K562 (cell line): ENCODE data around the gene CMIP. TPM values are rescaled to one million over a fixed set of nuclear protein-coding genes. Genes with fewer than 3 reads are reported as not detected.
A peak's percentile ranks its signal among the peaks of the same experiment; 100 is the strongest.

Experiments
- AFF1 ChIP-seq, 2 experiments: fragments of 450-650 bp; IDR thresholded peaks; 2 replicates each; pipeline ENCODE4 v1.6.1; 2018; ENCODE audit warnings: mild to moderate bottlenecking in 2 of 2, low read depth in 1 of 2; ENCODE audit not compliant: partially characterized antibody in 2 of 2
- DACH1 ChIP-seq: fragments of 450-650 bp; IDR thresholded peaks from 2 replicates; pipeline ENCODE4 v1.6.1; 2018; ENCODE audit not compliant: partially characterized antibody
- KDM4B ChIP-seq, 2 experiments: fragments of 450-650 bp in 1 of 2; sonication (generic) in 1 of 2; IDR thresholded peaks; 2 replicates each; pipeline ENCODE4 v1.6.1; 2016 to 2017; ENCODE audit warnings: borderline replicate concordance in 2 of 2, antibody characterized with exemption in 1 of 2, low read depth in 1 of 2, mild to moderate bottlenecking in 1 of 2
- KDM5B ChIP-seq: fragments of 200-600 bp; sonication (generic); IDR thresholded peaks from 2 replicates; pipeline ENCODE4 v1.6.1; 2012; ENCODE audit warnings: low read depth, mild to moderate bottlenecking, moderate library complexity, low read length, control low read depth, inconsistent platforms; ENCODE audit not compliant: insufficient replicate concordance
- MCM7 ChIP-seq, 2 experiments: fragments of 450-650 bp; IDR thresholded peaks; 2 replicates each; pipeline ENCODE4 v1.6.1; 2016 to 2018
- OTX1 ChIP-seq: fragments of 450-650 bp; formaldehyde crosslinking; IDR thresholded peaks from 2 replicates; pipeline ENCODE4 v1.4.0; 2022; ENCODE audit warnings: mild to moderate bottlenecking
- PTTG1 ChIP-seq: fragments of 450-650 bp; IDR thresholded peaks from 2 replicates; pipeline ENCODE4 v1.6.1; 2016; ENCODE audit warnings: low read depth, mild to moderate bottlenecking, missing genetic modification characterization, missing compliant biosample characterization
- RBBP5 ChIP-seq: fragments of 200-600 bp; sonication (generic); IDR thresholded peaks from 2 replicates; pipeline ENCODE4 v1.6.1; 2012; ENCODE audit warnings: borderline replicate concordance, mild to moderate bottlenecking, low read length, control low read depth, inconsistent platforms; ENCODE audit not compliant: insufficient read depth, poor library complexity, severe bottlenecking
- ZBTB11 ChIP-seq, 3 experiments: fragments of 200-800 bp in 1 of 3; fragments of 250-450 bp in 1 of 3; fragments of 450-650 bp in 1 of 3; sonication (Bioruptor Pico) in 1 of 3; sonication (Bioruptor generic) in 1 of 3; formaldehyde crosslinking in 1 of 3; IDR thresholded peaks; 2 replicates each; pipeline versions ENCODE4 v1.6.1 to v1.8.0; 2016 to 2022; ENCODE audit warnings: mild to moderate bottlenecking in 2 of 3, missing genetic modification characterization in 2 of 3, missing compliant biosample characterization in 1 of 3, moderate library complexity in 1 of 3
- ZFPM2 ChIP-seq: fragments of 250-450 bp; sonication (Bioruptor Pico); IDR thresholded peaks from 2 replicates; pipeline ENCODE4 v1.5.1; 2022; ENCODE audit warnings: mild to moderate bottlenecking
- ZHX1 ChIP-seq: fragments of 150-350 bp; conservative IDR thresholded peaks from 2 replicates; pipeline ENCODE4 v1.6.1; 2014; ENCODE audit warnings: low read length
- ZNF668 ChIP-seq: fragments of 250-450 bp; sonication (Bioruptor Pico); IDR thresholded peaks from 2 replicates; pipeline ENCODE4 v1.8.0; 2022; ENCODE audit warnings: mild to moderate bottlenecking, inconsistent platforms
- ZNF699 ChIP-seq: fragments of 250-450 bp; sonication (Bioruptor Pico); IDR thresholded peaks from 2 replicates; pipeline ENCODE4 v1.8.0; 2021; ENCODE audit warnings: mild to moderate bottlenecking, moderate library complexity; ENCODE audit not compliant: insufficient replicate concordance
- polyA plus RNA-seq, 8 experiments: library from polyadenylated mRNA; depleted of rRNA in 4 of 8; stranded (reverse) in 5 of 8; unstranded in 3 of 8; fragments of >200 nt; fragmentation: Nextera tagmentation in 2 of 8; fragmentation: Illumina TruSeq in 1 of 8; extraction: Ambion mirVana in 2 of 8; extraction: Trizol in 1 of 8; gene quantifications; 2 replicates each; pipeline versions ENCODE4 v1.2.1 to v1.2.3, GENCODE V29; 2011 to 2014; ENCODE audit warnings: inconsistent platforms in 1 of 8, missing spikeins in 1 of 8
- total RNA-seq, 7 experiments: library from RNA; depleted of rRNA in 6 of 7; stranded (reverse); fragments of >200 nt in 6 of 7; fragmentation: Illumina TruSeq in 2 of 7; extraction: Trizol in 2 of 7; gene quantifications; 2 replicates each; pipeline versions ENCODE4 v1.2.1 to v1.2.3, GENCODE V29; 2011 to 2021; ENCODE audit warnings: low replicate concordance in 1 of 7
- TF ChIP-seq, protein P1 (sequence below): fragments of 450-650 bp; conservative IDR thresholded peaks from 2 replicates; pipeline ENCODE4 v1.6.1; 2016; ENCODE audit warnings: missing genetic modification characterization, low read depth, mild to moderate bottlenecking, missing compliant biosample characterization, moderate library complexity

The CMIP gene
- total and polyA plus RNA-seq, 9 of the 15 experiments (the other 6 are each of a cell fraction or from before 2014, with no cell fraction given) = 0.94 to 82.5 (median 10.3) TPM

DNA sequence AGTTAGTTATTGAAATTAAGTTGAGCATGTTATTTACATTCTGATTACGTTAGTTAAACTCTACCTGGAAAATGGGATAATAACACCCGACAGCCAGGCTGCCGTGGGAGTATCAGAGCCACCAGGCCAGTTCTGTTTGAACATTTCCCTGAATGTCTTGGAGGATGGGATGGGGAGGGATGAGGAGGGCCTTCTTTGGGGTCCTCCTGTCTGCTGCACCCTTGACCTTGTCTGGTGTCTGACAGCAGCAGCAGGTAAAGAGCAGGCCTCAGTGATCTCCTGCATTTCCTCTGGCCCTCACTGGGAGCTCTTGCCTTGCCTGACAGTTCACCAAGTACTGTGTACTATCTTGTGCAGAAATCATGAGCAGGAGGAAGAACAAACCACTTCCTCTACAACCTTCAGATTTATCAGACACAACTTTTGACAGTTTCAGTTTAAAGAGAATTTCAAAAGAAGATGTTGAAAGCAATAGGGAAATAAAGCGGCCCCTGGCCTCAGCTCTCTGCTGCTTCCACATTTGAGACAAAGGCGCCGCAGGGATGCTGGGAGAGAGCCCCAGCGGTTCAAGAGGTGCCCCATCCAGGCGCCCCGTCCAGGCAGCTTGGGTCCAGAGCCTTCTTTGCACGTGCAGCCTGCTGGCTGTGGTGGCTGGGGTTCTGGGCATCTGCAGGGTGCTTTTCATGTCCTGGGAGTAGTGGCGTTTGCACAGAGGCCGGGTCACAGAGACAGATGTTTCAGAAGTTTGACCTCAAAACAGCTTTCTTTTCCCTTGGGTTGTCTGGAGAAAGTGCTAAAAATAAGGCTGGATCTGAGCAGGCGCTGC, 25.3 kb downstream of the CMIP start (continued):
- TF ChIP-seq RBBP5 = peak; percentile 52
- TF ChIP-seq ZHX1 = no peak
- TF ChIP-seq, protein P1, sequence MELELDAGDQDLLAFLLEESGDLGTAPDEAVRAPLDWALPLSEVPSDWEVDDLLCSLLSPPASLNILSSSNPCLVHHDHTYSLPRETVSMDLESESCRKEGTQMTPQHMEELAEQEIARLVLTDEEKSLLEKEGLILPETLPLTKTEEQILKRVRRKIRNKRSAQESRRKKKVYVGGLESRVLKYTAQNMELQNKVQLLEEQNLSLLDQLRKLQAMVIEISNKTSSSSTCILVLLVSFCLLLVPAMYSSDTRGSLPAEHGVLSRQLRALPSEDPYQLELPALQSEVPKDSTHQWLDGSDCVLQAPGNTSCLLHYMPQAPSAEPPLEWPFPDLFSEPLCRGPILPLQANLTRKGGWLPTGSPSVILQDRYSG (tag) = no peak
- TF ChIP-seq DACH1 = no peak
- no peak for TF ChIP-seq AFF1 (IDR thresholded peaks at IDR 0.05; ENCODE audit: low read depth in 1 of 2, partially characterized antibody in 2 of 2)
- no peak for TF ChIP-seq OTX1 (CRISPR knock-in tag)
- TF ChIP-seq ZBTB11 (CRISPR knock-in tag; IDR thresholded peaks at IDR 0.05) = no peak
- no peak for TF ChIP-seq KDM4B (IDR thresholded peaks at IDR 0.05; ENCODE audit: borderline replicate concordance in 2 of 2, low read depth in 1 of 2)
- TF ChIP-seq PTTG1 (tag) = no peak
- no peak for TF ChIP-seq ZFPM2 (CRISPR knock-in tag)
- TF ChIP-seq MCM7 (IDR thresholded peaks at IDR 0.05) = no peak
- TF ChIP-seq KDM5B = no peak
- no peak for TF ChIP-seq ZNF668 (CRISPR knock-in tag)
- TF ChIP-seq ZNF699 (CRISPR knock-in tag) = no peak
